GM12872 (cell line): ENCODE data around the gene HERPUD1.

Experiments
- CTCF ChIP-seq: IDR thresholded peaks from 3 replicates; pipeline ENCODE4 v1.5.1; 2011; ENCODE audit warnings: low read depth, mild to moderate bottlenecking, low read length, moderate library complexity; ENCODE audit not compliant: insufficient read depth

Gene HERPUD1

DNA sequence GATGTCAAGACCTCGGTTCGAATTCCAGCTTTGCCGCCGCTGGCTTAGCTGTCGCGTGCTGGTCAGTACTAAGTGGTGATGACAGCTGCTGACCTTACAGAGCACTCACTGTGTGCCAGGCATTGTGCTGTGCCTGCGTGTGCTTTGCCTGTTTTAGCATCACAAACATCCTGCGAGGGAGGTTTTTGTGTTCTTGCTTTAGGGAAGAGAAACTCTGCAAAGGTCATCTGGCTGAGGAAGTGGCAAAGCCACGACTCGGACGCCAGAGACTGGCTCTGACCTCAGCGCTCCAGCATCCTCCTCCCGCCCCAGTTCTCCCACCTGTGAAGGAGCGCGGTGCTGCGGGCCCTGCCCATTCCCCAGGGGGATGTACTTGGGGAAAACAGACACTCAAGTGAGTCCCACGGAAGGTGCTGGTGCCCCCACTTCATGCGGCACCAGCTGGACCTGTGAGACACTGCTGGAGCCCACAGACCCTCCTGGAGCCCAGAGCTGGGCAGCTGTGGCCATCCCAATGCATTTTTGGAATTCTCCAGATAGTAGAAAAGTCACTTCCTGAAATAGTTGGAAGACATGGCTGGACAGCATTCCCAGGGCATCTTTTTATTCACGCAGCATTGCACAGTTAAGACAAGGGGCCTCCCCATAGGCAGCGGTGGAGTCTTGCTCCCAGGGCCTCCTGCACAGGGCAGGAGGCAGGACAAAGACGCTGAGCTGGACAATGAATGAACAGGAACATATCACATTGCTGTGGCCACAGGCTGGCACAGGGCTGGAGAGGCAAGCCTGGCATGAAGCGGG lies 20.0 kb upstream of the HERPUD1 start:
- no peak for TF ChIP-seq CTCF

DNA sequence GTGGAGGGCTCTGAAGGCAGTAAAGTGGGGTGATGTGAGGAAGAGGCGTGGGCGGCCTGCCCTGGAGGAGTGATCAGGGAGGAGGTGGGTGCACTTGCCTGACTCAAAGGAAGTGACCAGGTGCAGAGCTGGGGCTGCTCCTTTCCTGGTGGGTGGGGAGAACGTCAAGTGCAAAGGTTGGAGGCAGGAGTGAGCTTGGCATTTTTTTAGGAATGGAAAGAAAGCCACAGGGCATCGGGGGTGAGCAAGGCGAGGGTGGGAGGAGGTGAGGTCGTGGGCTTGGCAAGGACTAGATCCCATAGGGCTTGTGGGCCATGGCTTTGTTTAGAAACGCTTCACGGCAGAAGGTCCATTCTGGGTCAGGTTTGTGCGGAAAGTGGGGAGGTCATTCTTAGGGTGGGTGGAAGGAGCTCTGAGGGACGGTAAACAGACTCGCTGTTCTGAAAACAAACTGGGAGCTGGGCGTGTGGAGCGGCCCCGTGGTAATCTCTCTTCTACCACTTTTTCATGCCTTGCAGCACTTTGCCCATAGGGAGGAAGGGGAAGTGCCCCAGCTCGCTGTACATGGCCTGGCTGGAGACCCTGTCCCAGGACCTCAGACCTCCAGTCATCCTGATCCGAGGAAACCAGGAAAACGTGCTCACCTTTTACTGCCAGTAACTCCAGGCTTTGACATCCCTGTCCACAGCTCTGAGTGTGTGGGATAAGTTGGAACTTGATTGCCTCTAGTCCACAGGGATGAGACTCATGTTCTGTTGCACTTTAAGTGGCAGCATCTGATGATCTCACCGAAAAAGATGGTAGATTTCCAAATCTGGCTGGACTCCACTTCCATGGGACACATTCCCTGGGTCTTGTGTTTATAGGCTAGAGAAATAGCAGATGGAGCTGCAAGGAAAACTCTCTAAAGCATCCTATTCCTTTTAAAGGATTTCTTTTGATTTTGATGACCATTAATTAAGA lies 18.9 kb upstream of the HERPUD1 start:
- TF ChIP-seq CTCF, result no peak

DNA sequence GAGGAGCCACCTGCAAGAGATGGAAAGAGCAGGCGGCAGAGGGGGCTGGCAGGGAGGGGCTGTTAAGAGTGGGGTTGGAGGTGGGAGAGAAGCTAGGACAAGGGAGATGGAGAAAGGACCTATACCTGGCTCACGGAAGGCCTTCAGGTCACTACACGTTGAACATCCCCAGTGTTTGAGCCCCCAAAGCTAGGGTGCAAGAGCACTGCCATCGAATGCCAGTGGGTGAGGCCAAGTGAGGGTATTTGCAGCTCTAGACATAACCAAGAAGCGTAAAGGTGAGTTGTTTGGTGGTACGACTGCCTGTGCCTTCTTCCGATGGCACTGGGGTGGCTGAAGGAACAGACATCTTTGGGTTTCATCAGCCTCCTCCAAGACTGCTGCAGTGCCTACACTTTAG lies 17.0 kb upstream of the HERPUD1 start:
- TF ChIP-seq CTCF, result no peak

DNA sequence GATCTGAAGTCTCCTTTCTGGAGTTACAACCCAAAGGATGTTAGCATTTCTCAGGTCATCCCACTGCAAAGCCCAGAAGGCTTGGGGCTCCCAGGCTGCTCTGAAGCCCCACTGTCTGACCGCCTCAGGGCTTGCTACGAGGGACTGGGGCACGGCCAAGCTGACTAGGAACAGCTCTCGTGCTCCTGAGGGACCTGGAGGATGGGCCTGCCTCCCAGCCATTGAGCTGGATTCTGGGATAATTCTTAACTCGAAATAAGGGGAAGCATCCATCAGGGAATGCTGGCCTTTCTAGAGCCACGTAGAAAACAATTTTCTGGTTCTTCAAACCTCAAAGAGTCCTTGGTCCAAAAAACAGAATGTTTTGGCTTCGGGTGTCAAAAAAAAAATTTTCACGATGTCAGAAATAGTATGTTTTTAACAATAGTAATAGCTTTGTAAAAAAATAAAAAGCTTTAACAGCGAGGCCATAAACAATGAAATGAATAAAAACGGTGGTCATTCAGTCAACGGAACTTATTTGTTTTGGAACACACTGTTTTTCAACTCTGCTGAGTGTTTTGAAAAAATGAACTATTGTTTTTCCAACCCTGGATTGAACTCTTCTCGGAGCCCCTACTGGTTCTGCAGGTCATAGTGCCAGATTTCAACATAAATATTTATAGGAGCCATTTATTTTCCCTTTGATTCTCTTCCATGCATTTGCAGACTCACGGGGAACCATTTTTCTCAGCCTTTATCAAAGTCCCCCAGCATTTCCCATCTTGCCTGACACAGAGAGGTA lies 16.4 kb upstream of the HERPUD1 start:
- TF ChIP-seq CTCF, result no peak

DNA sequence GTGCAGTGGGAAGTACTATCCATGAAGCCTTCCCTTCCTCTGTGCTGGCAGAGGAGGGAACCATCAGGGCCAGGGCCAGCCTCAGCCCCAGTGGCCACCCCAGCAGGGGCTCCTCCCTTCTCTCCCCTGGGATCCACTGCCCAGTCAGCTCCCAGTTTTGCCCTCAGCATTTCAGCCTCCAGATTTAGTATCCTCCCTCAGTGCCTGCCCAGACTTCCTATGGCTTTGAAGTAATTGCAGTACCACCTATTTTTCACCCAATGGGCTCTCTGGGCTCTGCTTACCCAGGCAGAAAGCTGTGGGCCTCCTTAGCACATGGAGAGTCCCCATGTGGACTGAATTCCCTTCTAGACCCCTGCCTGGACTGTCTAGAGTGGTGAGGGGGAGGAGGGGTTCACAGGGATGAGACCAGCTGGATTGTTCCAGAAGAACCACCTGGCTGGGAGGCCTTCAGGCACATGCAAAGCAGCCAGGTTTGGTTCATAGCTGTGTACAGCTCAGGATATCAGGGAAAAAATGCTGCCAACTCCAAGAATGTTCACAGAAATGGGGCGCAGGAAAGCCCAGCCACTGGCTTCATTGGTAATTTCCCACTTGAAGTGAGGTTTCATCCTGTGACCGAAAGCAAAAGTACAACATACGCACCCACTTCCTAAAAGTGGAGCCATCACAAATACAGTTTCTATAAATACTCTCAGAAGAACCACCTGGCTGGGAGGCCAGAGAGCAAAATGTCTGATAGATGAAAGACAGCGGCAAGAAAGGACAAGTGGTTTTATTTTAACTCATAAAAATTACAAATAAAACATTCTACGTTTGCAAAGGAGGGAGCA lies 15.2 kb upstream of the HERPUD1 start:
- no peak for TF ChIP-seq CTCF

GRCh38 chr16:56918467-56919012 lies 13.4 kb upstream of the HERPUD1 start:
- no peak for TF ChIP-seq CTCF
